Measurements from ENCODE around the gene RABGAP1L. TPM values are rescaled to one million over a fixed set of nuclear protein-coding genes. Genes with fewer than 3 reads are reported as not detected.

Gene RABGAP1L
- total RNA-seq, 1 experiment from 2014 or later = 76.9 TPM

DNA sequence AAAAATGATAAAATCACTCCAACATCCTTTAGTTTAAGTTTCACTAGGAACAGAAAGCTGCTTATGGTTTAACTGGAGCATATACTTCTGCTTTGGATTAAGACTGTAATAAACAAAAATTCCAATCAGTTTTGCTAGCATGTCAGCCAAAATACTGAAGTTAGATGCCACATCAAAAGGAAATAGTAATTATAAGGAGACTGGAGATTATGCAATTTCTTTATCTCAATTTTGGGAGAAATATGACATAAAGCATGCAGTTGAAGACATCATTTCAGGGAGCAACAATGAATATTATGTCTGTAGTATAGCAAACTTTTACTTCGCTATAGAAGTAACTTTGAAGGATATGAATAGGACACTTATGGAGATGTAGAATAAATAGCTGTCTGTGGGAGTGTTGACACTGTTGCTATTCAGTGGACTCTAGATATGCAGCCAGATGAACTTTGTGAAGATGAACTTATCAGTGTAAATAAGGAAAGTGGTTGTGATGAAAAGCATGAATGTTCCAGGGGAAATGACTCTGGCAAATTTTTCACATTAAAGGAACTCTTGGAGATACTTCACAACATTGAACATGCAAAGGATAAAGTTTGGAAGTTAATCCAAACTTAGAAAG, 107.8 kb downstream of the RABGAP1L start:
- DNase-seq (ENCODE audit: low spot score) = no peak
- Mint-ChIP-seq H3K4me3 (no peak overlapping the region), H3K4me1 (no peaks in the 10 kb centered on the region), H3K27me3 (ENCODE audit: low read depth) (no peaks in the 10 kb centered on the region), H3K36me3 (no peaks in the 10 kb centered on the region), H3K9me3 (no peaks in the 10 kb centered on the region), H3K27ac (no peak overlapping the region)
- ChIA-PET CTCF (no interaction called here), POLR2A (no interaction called here)
- TF ChIP-seq, protein P1, sequence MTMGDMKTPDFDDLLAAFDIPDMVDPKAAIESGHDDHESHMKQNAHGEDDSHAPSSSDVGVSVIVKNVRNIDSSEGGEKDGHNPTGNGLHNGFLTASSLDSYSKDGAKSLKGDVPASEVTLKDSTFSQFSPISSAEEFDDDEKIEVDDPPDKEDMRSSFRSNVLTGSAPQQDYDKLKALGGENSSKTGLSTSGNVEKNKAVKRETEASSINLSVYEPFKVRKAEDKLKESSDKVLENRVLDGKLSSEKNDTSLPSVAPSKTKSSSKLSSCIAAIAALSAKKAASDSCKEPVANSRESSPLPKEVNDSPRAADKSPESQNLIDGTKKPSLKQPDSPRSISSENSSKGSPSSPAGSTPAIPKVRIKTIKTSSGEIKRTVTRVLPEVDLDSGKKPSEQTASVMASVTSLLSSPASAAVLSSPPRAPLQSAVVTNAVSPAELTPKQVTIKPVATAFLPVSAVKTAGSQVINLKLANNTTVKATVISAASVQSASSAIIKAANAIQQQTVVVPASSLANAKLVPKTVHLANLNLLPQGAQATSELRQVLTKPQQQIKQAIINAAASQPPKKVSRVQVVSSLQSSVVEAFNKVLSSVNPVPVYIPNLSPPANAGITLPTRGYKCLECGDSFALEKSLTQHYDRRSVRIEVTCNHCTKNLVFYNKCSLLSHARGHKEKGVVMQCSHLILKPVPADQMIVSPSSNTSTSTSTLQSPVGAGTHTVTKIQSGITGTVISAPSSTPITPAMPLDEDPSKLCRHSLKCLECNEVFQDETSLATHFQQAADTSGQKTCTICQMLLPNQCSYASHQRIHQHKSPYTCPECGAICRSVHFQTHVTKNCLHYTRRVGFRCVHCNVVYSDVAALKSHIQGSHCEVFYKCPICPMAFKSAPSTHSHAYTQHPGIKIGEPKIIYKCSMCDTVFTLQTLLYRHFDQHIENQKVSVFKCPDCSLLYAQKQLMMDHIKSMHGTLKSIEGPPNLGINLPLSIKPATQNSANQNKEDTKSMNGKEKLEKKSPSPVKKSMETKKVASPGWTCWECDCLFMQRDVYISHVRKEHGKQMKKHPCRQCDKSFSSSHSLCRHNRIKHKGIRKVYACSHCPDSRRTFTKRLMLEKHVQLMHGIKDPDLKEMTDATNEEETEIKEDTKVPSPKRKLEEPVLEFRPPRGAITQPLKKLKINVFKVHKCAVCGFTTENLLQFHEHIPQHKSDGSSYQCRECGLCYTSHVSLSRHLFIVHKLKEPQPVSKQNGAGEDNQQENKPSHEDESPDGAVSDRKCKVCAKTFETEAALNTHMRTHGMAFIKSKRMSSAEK (CRISPR knock-in tag; IDR thresholded peaks at IDR 0.05; ENCODE audit: borderline replicate concordance) = no peak
- TF ChIP-seq NFE2L1 (CRISPR knock-in tag; IDR thresholded peaks at IDR 0.05) (no peak), HMGA2 (CRISPR knock-in tag; IDR thresholded peaks at IDR 0.05) (no peak), JAZF1 (CRISPR knock-in tag; IDR thresholded peaks at IDR 0.05) (no peak), KAT7 (CRISPR knock-in tag; IDR thresholded peaks at IDR 0.05; ENCODE audit: borderline replicate concordance) (no peak), JUN (CRISPR knock-in tag; IDR thresholded peaks at IDR 0.05) (no peak), ATF1 (CRISPR knock-in tag; IDR thresholded peaks at IDR 0.05) (no peak)
- TF ChIP-seq, protein P2, sequence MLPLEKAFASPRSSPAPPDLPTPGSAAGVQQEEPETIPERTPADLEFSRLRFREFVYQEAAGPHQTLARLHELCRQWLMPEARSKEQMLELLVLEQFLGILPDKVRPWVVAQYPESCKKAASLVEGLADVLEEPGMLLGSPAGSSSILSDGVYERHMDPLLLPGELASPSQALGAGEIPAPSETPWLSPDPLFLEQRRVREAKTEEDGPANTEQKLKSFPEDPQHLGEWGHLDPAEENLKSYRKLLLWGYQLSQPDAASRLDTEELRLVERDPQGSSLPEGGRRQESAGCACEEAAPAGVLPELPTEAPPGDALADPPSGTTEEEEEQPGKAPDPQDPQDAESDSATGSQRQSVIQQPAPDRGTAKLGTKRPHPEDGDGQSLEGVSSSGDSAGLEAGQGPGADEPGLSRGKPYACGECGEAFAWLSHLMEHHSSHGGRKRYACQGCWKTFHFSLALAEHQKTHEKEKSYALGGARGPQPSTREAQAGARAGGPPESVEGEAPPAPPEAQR (CRISPR knock-in tag; IDR thresholded peaks at IDR 0.05) = no peak
- TF ChIP-seq, protein P3, sequence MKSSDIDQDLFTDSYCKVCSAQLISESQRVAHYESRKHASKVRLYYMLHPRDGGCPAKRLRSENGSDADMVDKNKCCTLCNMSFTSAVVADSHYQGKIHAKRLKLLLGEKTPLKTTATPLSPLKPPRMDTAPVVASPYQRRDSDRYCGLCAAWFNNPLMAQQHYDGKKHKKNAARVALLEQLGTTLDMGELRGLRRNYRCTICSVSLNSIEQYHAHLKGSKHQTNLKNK (CRISPR knock-in tag; IDR thresholded peaks at IDR 0.05) = no peak
- no peak for ATAC-seq

- H3K4me1 Mint-ChIP-seq = no peaks in the 10 kb centered on the region
- no peaks in the 10 kb centered on the region for H3K9me3 Mint-ChIP-seq
- DNase-seq (ENCODE audit: low spot score) = no peak
- H3K36me3 Mint-ChIP-seq = no peaks in the 10 kb centered on the region
- CTCF ChIA-PET = no interaction called here
- H3K27me3 Mint-ChIP-seq (ENCODE audit: low read depth) = no peaks in the 10 kb centered on the region
- POLR2A ChIA-PET = no interaction called here
- ATAC-seq = no peak
- H3K4me3 Mint-ChIP-seq = no peak overlapping the region
- no peak overlapping the region for H3K27ac Mint-ChIP-seq
- TF ChIP-seq ZNF425 (CRISPR knock-in tag; conservative IDR thresholded peaks at IDR 0.05) (no peak), ESRRA (CRISPR knock-in tag; IDR thresholded peaks at IDR 0.05; ENCODE audit: borderline replicate concordance) (no peak), ZNF281 (CRISPR knock-in tag; IDR thresholded peaks at IDR 0.05) (no peak), FOXJ3 (CRISPR knock-in tag; IDR thresholded peaks at IDR 0.05; ENCODE audit: borderline replicate concordance) (no peak), IRF2 (CRISPR knock-in tag; IDR thresholded peaks at IDR 0.05; ENCODE audit: borderline replicate concordance, low read depth) (no peak), PRRX2 (CRISPR knock-in tag; IDR thresholded peaks at IDR 0.05) (no peak), SOX15 (CRISPR knock-in tag; IDR thresholded peaks at IDR 0.05) (no peak), ZNF512 (CRISPR knock-in tag; IDR thresholded peaks at IDR 0.05; ENCODE audit: borderline replicate concordance) (no peak), NFE2L1 (CRISPR knock-in tag; IDR thresholded peaks at IDR 0.05) (no peak)
- TF ChIP-seq, protein P4, sequence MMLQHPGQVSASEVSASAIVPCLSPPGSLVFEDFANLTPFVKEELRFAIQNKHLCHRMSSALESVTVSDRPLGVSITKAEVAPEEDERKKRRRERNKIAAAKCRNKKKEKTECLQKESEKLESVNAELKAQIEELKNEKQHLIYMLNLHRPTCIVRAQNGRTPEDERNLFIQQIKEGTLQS (CRISPR knock-in tag; conservative IDR thresholded peaks at IDR 0.05) = no peak
- TF ChIP-seq, protein P5, sequence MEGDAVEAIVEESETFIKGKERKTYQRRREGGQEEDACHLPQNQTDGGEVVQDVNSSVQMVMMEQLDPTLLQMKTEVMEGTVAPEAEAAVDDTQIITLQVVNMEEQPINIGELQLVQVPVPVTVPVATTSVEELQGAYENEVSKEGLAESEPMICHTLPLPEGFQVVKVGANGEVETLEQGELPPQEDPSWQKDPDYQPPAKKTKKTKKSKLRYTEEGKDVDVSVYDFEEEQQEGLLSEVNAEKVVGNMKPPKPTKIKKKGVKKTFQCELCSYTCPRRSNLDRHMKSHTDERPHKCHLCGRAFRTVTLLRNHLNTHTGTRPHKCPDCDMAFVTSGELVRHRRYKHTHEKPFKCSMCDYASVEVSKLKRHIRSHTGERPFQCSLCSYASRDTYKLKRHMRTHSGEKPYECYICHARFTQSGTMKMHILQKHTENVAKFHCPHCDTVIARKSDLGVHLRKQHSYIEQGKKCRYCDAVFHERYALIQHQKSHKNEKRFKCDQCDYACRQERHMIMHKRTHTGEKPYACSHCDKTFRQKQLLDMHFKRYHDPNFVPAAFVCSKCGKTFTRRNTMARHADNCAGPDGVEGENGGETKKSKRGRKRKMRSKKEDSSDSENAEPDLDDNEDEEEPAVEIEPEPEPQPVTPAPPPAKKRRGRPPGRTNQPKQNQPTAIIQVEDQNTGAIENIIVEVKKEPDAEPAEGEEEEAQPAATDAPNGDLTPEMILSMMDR (IDR thresholded peaks at IDR 0.05) = no peak
These were observed 110.8 kb downstream of the RABGAP1L start for GRCh38 chr1:174269989-174270651.
